Measurements from ENCODE around the gene KCNJ10.

- TF ChIP-seq CTCF (IDR thresholded peaks at IDR 0.05; ENCODE audit: borderline replicate concordance, extremely low read depth, low read length, poor library complexity, severe bottlenecking) (no peak), EZH2 (IDR thresholded peaks at IDR 0.05; ENCODE audit: borderline replicate concordance, low read depth, low read length, severe bottlenecking) (no peak)
Observed at GRCh38 chr1:160074865-160075264, 4.9 kb upstream of the KCNJ10 start.
